Fibroblast of skin of abdomen (primary cell): Measurements from ENCODE around the gene EMD.

Experiments
- DNase-seq: peaks from one replicate; pipeline ENCODE4 v3.0.0-alpha.2; 2013

EMD gene

DNA sequence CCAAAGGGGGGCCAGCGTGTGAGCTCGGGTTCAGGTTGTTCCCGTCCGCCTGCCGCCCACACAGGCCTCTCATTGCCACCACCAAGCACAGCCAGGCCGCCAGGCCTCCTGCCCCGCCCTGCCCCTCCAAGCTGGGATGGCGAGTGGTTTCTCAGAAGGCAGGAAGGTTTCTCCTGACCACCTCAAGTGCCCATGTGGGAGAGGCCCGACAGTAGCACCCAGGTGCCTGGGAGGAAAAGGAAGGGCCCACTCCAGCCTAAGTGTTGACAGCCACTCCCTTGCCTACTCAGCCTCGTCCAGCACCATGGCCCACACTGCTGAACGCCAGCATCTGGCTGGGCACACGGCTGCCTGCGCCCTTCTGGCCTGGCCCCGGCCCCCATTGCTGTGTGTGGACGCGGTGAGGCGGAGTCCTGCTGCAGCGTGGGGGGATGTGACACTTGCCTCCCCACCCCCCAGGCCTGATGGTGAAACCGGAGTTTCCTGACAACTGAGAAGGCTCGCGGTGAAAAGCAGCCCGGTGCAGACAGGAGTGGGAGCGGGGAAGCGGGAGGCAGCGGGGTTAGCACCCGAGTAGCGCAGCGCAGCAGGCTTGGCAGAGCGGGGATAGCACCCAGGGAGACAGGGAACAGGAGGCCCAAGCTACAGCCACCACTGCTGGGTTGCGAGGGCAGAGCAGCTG lies 23.9 kb upstream of the EMD start:
- DNase-seq, result no peak

GRCh38 chrX:154355776-154356140 lies 23.3 kb upstream of the EMD start:
- no peak for DNase-seq

GRCh38 chrX:154356596-154356995 lies 22.5 kb upstream of the EMD start:
- DNase-seq, result no peak

DNA sequence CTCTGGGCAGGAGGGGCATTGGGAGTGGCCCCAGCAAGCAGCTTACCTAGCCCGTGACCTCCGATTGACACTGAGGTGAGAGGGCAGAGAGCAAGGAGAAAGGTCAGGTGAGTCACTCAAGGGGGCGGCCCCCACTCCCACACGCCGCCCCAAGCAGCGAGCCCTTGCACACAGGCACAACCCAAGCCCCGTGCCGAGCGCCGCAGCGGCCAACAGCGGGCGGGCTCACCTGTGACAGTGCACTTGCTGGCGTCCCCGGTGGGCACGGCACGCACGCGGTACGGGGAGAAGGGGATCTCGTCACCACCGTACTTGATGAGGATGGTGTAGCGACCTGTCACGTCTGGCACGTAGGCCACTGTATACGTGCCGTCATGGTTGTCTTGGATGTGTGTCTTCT lies 21.9 kb upstream of the EMD start:
- DNase-seq, result no peak

GRCh38 chrX:154358011-154358410 lies 21.1 kb upstream of the EMD start:
- no peak for DNase-seq

GRCh38 chrX:154358829-154359228 lies 20.3 kb upstream of the EMD start:
- no peak for DNase-seq

GRCh38 chrX:154359362-154360154 lies 19.5 kb upstream of the EMD start:
- no peak for DNase-seq

DNA sequence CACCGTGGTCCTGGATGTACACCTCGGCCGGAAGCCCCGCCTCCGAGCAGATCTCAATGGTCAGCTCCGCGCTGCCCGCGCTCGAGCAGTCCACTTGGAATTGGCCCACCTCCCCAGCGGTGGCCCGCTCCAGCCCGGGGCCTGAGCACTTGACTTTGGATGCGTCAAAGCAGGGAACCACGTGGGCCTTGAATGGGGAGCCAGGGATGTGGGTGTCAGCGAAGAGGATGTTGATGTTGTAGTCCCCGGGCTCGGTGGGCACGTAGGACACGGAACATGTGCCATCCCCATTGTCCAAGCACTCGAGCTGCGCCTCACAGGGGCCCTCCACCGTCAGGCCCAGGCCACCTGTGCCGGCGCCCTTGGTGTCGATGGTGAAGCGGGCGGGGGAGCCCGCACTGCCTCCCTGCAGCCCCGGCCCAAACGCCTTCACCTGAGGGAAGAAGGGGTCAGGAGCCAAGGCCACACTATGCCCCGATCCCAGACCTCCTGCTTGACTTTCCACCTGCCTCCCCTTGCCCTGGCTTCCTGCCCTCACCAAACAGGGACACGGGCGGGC lies 18.9 kb upstream of the EMD start:
- no peak for DNase-seq

DNA sequence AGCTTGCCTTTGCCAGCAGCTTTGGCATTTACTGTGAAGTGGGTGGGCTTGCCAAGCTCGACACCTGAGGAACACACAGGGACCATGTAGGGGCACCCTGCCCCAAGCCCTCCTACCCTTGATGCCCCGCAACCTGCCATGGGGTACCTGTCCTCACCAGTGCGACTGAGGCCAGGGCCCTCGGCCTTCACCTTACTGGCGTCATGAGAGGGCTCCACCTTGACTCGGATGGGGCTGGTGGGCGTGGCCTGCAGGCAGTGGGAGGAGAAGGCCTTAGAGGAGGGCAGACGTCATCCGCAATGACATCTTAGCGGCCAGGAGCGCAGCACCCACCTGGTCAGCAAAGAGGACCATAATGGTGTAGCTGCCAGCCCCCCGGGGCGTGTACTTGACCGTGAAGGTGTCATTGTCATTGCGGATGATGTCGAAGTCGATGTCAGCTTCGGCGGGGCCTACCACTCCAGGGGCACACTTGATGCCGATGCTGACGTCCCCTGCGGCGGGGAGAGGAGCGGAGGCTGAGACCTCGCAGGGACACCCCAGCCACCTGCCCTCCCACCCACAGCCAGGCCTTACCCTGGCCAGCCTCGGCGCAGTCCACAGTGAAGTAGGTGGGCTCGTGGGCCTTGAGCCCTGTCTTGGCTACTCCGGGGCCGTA lies 16.9 kb upstream of the EMD start:
- no peak for DNase-seq

DNA sequence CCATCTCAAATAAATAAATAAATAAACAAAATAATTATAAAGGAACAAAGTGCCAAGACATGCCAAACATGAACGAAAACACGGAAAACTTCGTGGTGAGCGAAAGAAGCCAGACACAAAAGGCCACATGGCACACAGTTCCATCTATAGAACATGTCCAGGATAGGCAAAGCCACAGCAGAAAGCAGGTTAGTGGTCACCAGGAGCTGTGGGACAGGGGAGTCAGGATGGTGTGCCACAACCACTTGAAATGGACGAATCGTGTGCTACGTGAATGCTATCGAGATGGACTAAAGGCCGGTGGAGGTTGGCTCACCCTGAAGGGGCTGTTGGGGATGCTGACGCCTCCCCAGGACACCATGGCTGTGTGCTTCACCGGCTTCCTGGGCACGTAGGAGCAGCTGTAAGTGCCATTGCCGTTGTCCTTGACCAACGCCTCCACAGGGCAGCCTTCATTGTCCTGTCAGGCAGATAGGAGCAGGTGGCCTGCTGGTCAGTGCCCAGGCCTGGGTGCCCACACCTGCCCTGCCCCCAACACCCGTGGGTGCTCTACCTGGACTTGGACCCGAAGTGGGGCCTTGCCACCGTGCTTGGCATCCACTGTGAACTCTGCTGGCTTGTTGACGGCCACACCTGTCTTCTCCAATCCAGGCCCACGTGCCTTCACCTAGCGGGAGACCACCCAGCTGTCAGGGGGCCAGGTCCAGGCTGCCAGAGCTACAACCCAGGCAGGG lies 15.2 kb upstream of the EMD start:
- DNase-seq, result no peak

- no peak for DNase-seq
Observed at GRCh38 chrX:154365052-154365600, 14.0 kb upstream of the EMD start.

GRCh38 chrX:154365997-154366665 lies 13.0 kb upstream of the EMD start:
- DNase-seq, result no peak

- DNase-seq, result no peak
Observed at GRCh38 chrX:154366666-154367055, 12.4 kb upstream of the EMD start.

DNA sequence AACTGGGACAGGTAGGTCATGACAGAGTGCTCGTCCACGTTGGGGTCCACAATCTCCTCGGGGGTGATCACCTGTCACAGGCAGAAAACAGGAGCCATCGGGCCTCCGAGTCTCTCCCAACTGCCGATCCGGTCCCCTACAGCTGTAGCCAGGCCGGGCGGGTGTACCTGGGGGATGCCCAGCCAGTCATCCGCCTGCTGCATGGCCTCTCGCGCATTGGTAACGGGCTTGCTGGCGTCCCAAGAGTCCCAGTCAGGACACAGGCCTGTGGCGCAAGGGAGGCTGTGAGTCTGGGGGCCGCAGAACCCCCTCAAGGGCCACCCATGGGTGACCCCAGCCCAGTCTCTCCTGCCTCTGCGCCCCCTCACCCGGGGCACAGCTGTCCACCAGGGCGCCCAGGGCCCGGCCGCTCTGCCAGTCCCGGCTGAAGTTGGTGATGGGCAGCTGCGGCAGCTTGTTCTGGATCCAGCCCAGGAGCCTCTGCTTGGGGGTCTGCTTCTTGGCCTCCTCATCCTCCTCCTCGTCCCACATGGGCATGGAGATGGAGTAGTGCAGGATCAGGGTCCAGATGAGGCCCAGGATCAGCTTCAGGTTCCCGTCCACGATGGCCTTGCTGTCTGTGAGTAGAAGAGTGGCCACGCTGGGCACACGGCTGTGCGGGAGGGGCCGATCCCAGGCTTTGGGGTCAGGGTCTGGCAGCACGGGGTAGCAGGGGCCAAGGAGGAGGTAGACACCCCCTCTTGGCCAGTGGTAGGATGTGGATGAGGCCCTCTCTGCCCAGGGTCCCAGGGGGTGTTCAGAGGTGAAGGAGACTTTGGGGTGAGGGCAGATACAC lies 11.4 kb upstream of the EMD start:
- no peak for DNase-seq

DNA sequence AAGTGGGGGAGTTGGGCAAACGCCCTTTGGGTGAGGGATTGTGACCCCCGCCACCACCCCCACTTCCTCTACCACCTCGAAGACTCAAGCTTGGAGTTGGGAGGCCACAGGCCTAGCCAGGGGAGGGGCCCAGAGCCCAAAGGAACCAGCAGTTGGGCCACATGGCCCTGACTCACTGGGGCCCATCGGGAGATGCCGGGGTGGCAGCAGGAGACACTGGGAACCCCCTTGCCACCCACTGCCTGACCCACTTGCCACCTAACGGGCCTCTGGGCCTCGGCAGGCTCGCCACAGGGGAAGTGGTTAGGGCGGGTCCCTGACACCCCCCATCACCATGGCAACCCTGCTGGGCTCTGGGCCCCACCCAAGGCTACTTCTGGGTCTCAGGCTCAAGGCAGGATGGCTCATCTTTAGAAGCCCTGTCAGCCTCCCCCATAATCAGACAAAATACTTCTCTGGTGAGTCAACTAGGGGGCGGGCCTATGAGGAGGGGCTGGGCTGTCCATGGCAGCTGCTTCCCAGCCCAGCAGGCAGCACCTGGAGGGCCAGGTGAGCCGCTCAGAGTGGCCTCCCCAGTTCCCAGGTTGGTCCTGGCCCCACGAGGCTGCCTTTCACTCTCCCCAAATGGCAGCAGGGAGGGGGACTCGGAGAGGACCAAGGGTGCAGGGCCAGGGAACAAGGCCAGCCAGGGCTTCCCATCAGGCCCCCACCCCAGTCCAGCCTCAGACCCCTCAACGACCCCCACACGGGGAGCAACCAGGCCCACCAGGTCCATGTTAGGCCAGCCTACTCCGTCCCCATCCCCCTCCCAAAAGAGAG lies 10.3 kb upstream of the EMD start:
- peak; percentile 91 for DNase-seq

GRCh38 chrX:154369449-154370299 lies 9.4 kb upstream of the EMD start:
- peak; percentile 97 for DNase-seq

DNA sequence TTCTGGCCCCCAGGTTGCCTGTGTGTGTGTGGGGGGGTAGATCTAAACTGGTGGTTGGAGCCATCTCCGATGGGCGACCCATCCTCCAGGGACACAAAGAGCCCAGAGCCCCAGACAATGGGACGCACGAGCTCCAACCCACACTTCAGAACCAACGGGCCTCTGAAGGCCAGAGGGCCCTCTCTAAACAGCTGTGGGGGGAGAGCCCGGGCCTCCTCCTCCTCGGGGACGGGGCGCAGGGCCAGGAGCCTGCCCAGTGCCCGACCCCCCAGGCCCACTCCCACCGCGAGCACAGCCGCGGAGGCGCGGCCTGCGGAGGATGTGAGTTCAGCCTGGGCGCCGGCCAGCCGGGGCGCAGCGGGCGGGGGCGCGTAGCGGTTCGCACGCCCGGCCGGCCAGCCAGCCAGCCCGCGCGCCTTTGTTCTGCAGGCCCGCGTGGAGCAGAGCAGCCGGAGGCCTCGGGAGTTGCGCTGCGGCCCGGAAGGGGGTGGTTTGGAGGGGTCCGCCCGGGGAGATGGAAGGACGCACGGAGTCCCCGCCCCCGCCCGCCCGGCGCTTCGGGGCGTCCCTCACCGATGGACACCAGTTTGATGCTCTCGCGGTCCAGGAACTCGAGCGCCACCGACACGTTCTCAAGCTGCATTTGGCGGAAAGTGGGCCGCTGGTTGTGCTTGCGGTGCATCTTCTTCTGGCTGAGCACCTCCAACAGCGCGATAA lies 8.6 kb upstream of the EMD start:
- no peak for DNase-seq
